GM10266 (cell line): ENCODE data around the gene GARIN5A.

Experiments
- DNase-seq: peaks from one replicate; pipeline ENCODE4 v3.0.0; 2012; ENCODE audit errors: extremely low spot score
- CTCF ChIP-seq: IDR thresholded peaks from 2 replicates; pipeline ENCODE4 v1.5.1; 2012; ENCODE audit warnings: mild to moderate bottlenecking, low read depth; ENCODE audit not compliant: control insufficient read depth, insufficient read depth; ENCODE audit errors: missing control alignments

GARIN5A gene

GRCh38 chr19:50419022-50419579, 57.5 kb downstream of the GARIN5A start:
- no peak for TF ChIP-seq CTCF
- DNase-seq: no peak

- TF ChIP-seq CTCF: no peak
- no peak for DNase-seq
These were observed 58.2 kb downstream of the GARIN5A start, which contains the start of gene SPIB for GRCh38 chr19:50418176-50419021. Gene SPIB (plus strand): TSS chr19:50418938. CDS start chr19:50418963, 25 bp downstream.

GRCh38 chr19:50417111-50418081, 59.3 kb downstream of the GARIN5A start:
- no peak for DNase-seq
- no peak for TF ChIP-seq CTCF
